NB4 (cell line): ENCODE results near the gene P2RY1.
"Not testable (repeated sequence)": the region's sequence is repeated elsewhere in the genome, so short reads cannot be mapped to it uniquely, and the experiment has no call there.

Experiments used
- CTCF ChIP-seq: IDR thresholded peaks from one replicate; pipeline ENCODE4 v1.5.1; 2012; ENCODE audit warnings: low read depth, low read length
- MAX ChIP-seq: IDR thresholded peaks from 2 replicates; pipeline ENCODE4 v1.6.1; 2011; ENCODE audit warnings: low read depth, low read length
- MYC ChIP-seq: IDR thresholded peaks from 2 replicates; pipeline ENCODE4 v1.6.1; 2011; ENCODE audit warnings: low read depth, low read length

GRCh38 chr3:152847599-152847998 is 12.7 kb downstream of the P2RY1 start:
- not testable (repeated sequence) for TF ChIP-seq CTCF, MYC, MAX
